Smooth muscle cell (in vitro differentiated cells): ENCODE results near the gene FGD5. TPM values are rescaled to one million over a fixed set of nuclear protein-coding genes. Genes with fewer than 3 reads are reported as not detected.
A peak's percentile ranks its signal among the peaks of the same experiment; 100 is the strongest.

Experiments
- DNase-seq: peaks from one replicate; lab custom pipeline; 2025; ENCODE audit not compliant: unreplicated experiment; lab: John Stamatoyannopoulos, UW
- H2AFZ ChIP-seq: fragments of 200-600 bp; sonication (generic); 2 replicates; pipeline ENCODE4 v1.6.0; 2016; ENCODE audit warnings: antibody characterized with exemption, low read depth, mild to moderate bottlenecking
- H3F3A ChIP-seq: fragments of 200-600 bp; sonication (generic); 2 replicates; pipeline ENCODE4 v1.6.0; 2017; ENCODE audit warnings: antibody characterized with exemption, low read depth
- H3K27ac ChIP-seq: fragments of 200-600 bp; sonication (generic); 2 replicates; pipeline ENCODE4 v1.5.1; 2016; ENCODE audit warnings: low read depth, mild to moderate bottlenecking
- H3K27me3 ChIP-seq: fragments of 200-600 bp; sonication (generic); 2 replicates; pipeline ENCODE4 v1.6.1; 2016; ENCODE audit warnings: low read depth, mild to moderate bottlenecking
- H3K36me3 ChIP-seq: fragments of 200-600 bp; sonication (generic); 2 replicates; pipeline ENCODE4 v1.5.1; 2016; ENCODE audit warnings: low read depth
- H3K4me1 ChIP-seq: fragments of 200-600 bp; sonication (generic); 2 replicates; pipeline ENCODE4 v1.5.1; 2016; ENCODE audit warnings: low read depth
- H3K4me2 ChIP-seq: fragments of 200-600 bp; sonication (generic); 2 replicates; pipeline ENCODE4 v1.6.0; 2016; ENCODE audit warnings: mild to moderate bottlenecking
- H3K4me3 ChIP-seq: fragments of 200-600 bp; sonication (generic); 2 replicates; pipeline ENCODE4 v1.5.1; 2016; ENCODE audit warnings: mild to moderate bottlenecking
- H3K79me2 ChIP-seq: fragments of 200-600 bp; sonication (generic); 2 replicates; pipeline ENCODE4 v1.6.0; 2016; ENCODE audit warnings: low read depth, mild to moderate bottlenecking
- H3K9ac ChIP-seq: fragments of 200-600 bp; sonication (generic); 2 replicates; pipeline ENCODE4 v1.6.0; 2016; ENCODE audit warnings: low read depth
- H3K9me3 ChIP-seq: fragments of 200-600 bp; sonication (generic); replicated peaks from 2 replicates; pipeline ENCODE4 v1.5.1; 2016; ENCODE audit warnings: low read depth
- H4K20me1 ChIP-seq: fragments of 200-600 bp; sonication (generic); 2 replicates; pipeline ENCODE4 v1.6.0; 2016; ENCODE audit warnings: low read depth
- CTCF ChIP-seq: fragments of 200-600 bp; sonication (generic); IDR thresholded peaks from 2 replicates; pipeline ENCODE4 v1.5.1; 2017; ENCODE audit warnings: borderline replicate concordance, mild to moderate bottlenecking, antibody characterized with exemption; ENCODE audit not compliant: insufficient read depth, poor library complexity, severe bottlenecking
- WGBS: methylation state at CpG from one replicate; pipeline ENCODE4 v1.1.7; 2016; ENCODE audit warnings: low lambda C conversion rate; 5-methylcytosine and 5-hydroxymethylcytosine counted together
- polyA plus RNA-seq: library from polyadenylated mRNA; unstranded; fragments of >200 nt; fragmentation: Nextera tagmentation; extraction: Ambion mirVana; gene quantifications from 2 replicates; pipeline ENCODE4 v1.2.1, GENCODE V29; 2016
- total RNA-seq: library from RNA; depleted of rRNA; stranded (reverse); fragments of >200 nt; gene quantifications from 2 replicates; pipeline ENCODE4 v1.2.3, GENCODE V29; 2014

FGD5 gene
- total and polyA plus RNA-seq, 2 experiments from 2014 or later: 0.63 to 0.71 TPM

GRCh38 chr3:14948609-14949038 lies 129.9 kb downstream of the FGD5 start:
- Histone ChIP-seq H3K27ac (peak overlapping the region; percentile 3), H4K20me1 (peaks cover 52% of the 10 kb centered on the region), H3K36me3 (no peaks in the 10 kb centered on the region), H3K27me3 (no peaks in the 10 kb centered on the region), H3K4me1 (peaks cover 23% of the 10 kb centered on the region), H3K4me2 (peak overlapping the region; percentile 93), H2AFZ (no peak overlapping the region), H3F3A (peaks cover 3% of the 10 kb centered on the region), H3K79me2 (peaks cover 84% of the 10 kb centered on the region), H3K9ac (peak overlapping the region; percentile 32), H3K4me3 (peak overlapping the region; percentile 84), H3K9me3 (no peaks in the 10 kb centered on the region)
- no peak for TF ChIP-seq CTCF
- no peak for DNase-seq
- WGBS: 2% methylated on average over 26 of the region's 26 CpGs

GRCh38 chr3:14949126-14949525 lies 130.4 kb downstream of the FGD5 start:
- H3K79me2 ChIP-seq: peaks cover 84% of the 10 kb centered on the region
- H2AFZ ChIP-seq: no peak overlapping the region
- no peaks in the 10 kb centered on the region for H3K9me3 ChIP-seq
- no peaks in the 10 kb centered on the region for H3K27me3 ChIP-seq
- H4K20me1 ChIP-seq: peaks cover 51% of the 10 kb centered on the region
- 55% methylated on average over 5 of the region's 5 CpGs for WGBS
- peaks cover 23% of the 10 kb centered on the region for H3K4me1 ChIP-seq
- no peak for TF ChIP-seq CTCF
- peak overlapping the region; percentile 84 for H3K4me3 ChIP-seq
- no peak for DNase-seq
- H3K4me2 ChIP-seq: peak overlapping the region; percentile 93
- no peak overlapping the region for H3K9ac ChIP-seq
- no peaks in the 10 kb centered on the region for H3F3A ChIP-seq
- H3K36me3 ChIP-seq: no peaks in the 10 kb centered on the region
- H3K27ac ChIP-seq: no peak overlapping the region

GRCh38 chr3:14950274-14950673 lies 131.5 kb downstream of the FGD5 start:
- H3K9ac ChIP-seq: no peak overlapping the region
- no peak overlapping the region for H3K4me2 ChIP-seq
- H3K79me2 ChIP-seq: peaks cover 84% of the 10 kb centered on the region
- no peaks in the 10 kb centered on the region for H3K27me3 ChIP-seq
- no peak overlapping the region for H3K4me3 ChIP-seq
- TF ChIP-seq CTCF: no peak
- peaks cover 51% of the 10 kb centered on the region for H4K20me1 ChIP-seq
- DNase-seq: no peak
- peaks cover 23% of the 10 kb centered on the region for H3K4me1 ChIP-seq
- H3K36me3 ChIP-seq: no peaks in the 10 kb centered on the region
- WGBS: 94% methylated on average over 2 of the region's 2 CpGs
- no peak overlapping the region for H3K27ac ChIP-seq
- H3F3A ChIP-seq: no peaks in the 10 kb centered on the region
- no peaks in the 10 kb centered on the region for H3K9me3 ChIP-seq
- no peak overlapping the region for H2AFZ ChIP-seq

- H3K4me1 ChIP-seq: no peaks in the 10 kb centered on the region
- no peaks in the 10 kb centered on the region for H3K36me3 ChIP-seq
- WGBS: 75% methylated on average over 1 of the region's 1 CpG
These were observed 138.4 kb downstream of the FGD5 start for GRCh38 chr3:14957153-14957552.

More at GRCh38 chr3:14957153-14957552, 138.4 kb downstream of the FGD5 start:
- no peak for DNase-seq
- Histone ChIP-seq H3K27me3 (no peaks in the 10 kb centered on the region), H4K20me1 (peaks cover 77% of the 10 kb centered on the region), H3K27ac (no peak overlapping the region), H3K9me3 (no peaks in the 10 kb centered on the region), H3K4me3 (no peak overlapping the region), H3K9ac (no peak overlapping the region), H3K79me2 (peaks cover 98% of the 10 kb centered on the region), H3K4me2 (no peak overlapping the region), H2AFZ (no peak overlapping the region), H3F3A (no peaks in the 10 kb centered on the region)
- no peak for TF ChIP-seq CTCF
